Measurements from ENCODE around the gene CDH8.
"Not testable (repeated sequence)": the region's sequence is repeated elsewhere in the genome, so short reads cannot be mapped to it uniquely, and the experiment has no call there.

Gene CDH8

GRCh38 chr16:61926766-61927165 is 109.5 kb downstream of the CDH8 start:
- no peak for DNase-seq

GRCh38 chr16:61923629-61924028 is 112.6 kb downstream of the CDH8 start:
- no peak for DNase-seq

GRCh38 chr16:61921373-61921772 is 114.9 kb downstream of the CDH8 start:
- DNase-seq: no peak

- not testable (repeated sequence) for DNase-seq
These were observed 118.1 kb downstream of the CDH8 start for GRCh38 chr16:61917865-61918826.

GRCh38 chr16:61915569-61915968 is 120.7 kb downstream of the CDH8 start:
- DNase-seq: no peak

- no peak for DNase-seq
These were observed 127.2 kb downstream of the CDH8 start for GRCh38 chr16:61909074-61909473.

GRCh38 chr16:61908426-61908825 is 127.8 kb downstream of the CDH8 start:
- no peak for DNase-seq

GRCh38 chr16:61901689-61902088 is 134.5 kb downstream of the CDH8 start:
- DNase-seq: no peak

- no peak for DNase-seq
These were observed 135.8 kb downstream of the CDH8 start for GRCh38 chr16:61900482-61900881.

- DNase-seq: no peak
These were observed 138.6 kb downstream of the CDH8 start for GRCh38 chr16:61897657-61898056.

GRCh38 chr16:61892531-61892930 is 143.7 kb downstream of the CDH8 start:
- DNase-seq: no peak

- DNase-seq: no peak
These were observed 144.8 kb downstream of the CDH8 start for GRCh38 chr16:61891460-61891859.

- DNase-seq: no peak
These were observed 145.9 kb downstream of the CDH8 start for GRCh38 chr16:61890386-61890785.

GRCh38 chr16:61887903-61888302 is 148.3 kb downstream of the CDH8 start:
- no peak for DNase-seq

- no peak for DNase-seq
These were observed 150.9 kb downstream of the CDH8 start for GRCh38 chr16:61885343-61885742.

- no peak for DNase-seq
These were observed 156.9 kb downstream of the CDH8 start for GRCh38 chr16:61879306-61879705.

- no peak for DNase-seq
These were observed 158.8 kb downstream of the CDH8 start for GRCh38 chr16:61877436-61877835.

GRCh38 chr16:61872778-61873119 is 163.5 kb downstream of the CDH8 start:
- no peak for DNase-seq

GRCh38 chr16:61871837-61872777 is 164.1 kb downstream of the CDH8 start:
- no peak for DNase-seq

GRCh38 chr16:61862221-61863155 is 173.8 kb downstream of the CDH8 start:
- no peak for DNase-seq

- DNase-seq: no peak
These were observed 177.2 kb downstream of the CDH8 start for GRCh38 chr16:61858988-61859387.

GRCh38 chr16:61842666-61843065 is 193.6 kb downstream of the CDH8 start:
- DNase-seq: no peak
